ENCODE data around the gene IL33.

The IL33 gene

DNA sequence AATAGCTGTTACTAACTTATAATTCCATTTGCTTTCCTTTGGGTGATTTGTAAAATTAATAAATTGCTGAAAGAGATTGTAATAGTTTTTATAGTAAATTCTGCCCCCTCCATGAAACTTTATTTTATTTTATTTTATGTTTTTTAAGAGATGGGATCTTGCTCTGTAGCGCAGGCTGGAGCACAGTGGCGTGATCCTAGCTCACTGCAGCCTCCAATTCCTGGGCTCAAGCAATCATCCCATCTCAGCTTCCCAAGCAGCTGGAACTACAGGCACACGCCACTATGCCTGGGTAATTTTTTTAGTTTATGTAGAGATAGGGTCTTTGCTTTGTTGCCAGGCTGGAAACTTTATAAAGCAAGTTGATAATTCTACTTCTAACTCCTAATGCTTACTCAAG is 395 bp downstream of the IL33 start:
- TF ChIP-seq, protein P1, sequence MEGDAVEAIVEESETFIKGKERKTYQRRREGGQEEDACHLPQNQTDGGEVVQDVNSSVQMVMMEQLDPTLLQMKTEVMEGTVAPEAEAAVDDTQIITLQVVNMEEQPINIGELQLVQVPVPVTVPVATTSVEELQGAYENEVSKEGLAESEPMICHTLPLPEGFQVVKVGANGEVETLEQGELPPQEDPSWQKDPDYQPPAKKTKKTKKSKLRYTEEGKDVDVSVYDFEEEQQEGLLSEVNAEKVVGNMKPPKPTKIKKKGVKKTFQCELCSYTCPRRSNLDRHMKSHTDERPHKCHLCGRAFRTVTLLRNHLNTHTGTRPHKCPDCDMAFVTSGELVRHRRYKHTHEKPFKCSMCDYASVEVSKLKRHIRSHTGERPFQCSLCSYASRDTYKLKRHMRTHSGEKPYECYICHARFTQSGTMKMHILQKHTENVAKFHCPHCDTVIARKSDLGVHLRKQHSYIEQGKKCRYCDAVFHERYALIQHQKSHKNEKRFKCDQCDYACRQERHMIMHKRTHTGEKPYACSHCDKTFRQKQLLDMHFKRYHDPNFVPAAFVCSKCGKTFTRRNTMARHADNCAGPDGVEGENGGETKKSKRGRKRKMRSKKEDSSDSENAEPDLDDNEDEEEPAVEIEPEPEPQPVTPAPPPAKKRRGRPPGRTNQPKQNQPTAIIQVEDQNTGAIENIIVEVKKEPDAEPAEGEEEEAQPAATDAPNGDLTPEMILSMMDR (IDR thresholded peaks at IDR 0.05; ENCODE audit: extremely low read depth, missing control alignments) = no peak
- no peak for DNase-seq (ENCODE audit: low spot score)

DNA sequence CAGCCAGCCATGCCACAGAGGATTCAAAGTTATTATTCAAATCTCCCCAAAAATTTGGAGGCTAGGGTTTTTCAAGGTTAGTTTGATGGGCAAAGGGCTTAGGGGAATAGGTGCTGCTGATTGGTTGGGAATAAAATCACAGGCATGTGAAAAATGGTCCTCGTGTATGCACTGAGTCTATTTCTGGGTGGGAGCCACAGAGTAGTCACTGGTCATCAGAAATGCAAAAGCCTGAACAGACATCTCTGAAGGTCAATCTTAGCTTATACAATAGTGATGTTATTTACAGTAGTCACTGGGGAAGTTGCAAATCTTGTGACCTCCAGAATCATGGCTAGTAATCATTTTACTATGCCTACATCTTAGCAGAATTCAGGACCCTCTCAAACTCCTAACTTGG is 1.3 kb downstream of the IL33 start:
- TF ChIP-seq, protein P1 (IDR thresholded peaks at IDR 0.05; ENCODE audit: extremely low read depth, missing control alignments) = no peak
- DNase-seq (ENCODE audit: low spot score) = no peak

DNA sequence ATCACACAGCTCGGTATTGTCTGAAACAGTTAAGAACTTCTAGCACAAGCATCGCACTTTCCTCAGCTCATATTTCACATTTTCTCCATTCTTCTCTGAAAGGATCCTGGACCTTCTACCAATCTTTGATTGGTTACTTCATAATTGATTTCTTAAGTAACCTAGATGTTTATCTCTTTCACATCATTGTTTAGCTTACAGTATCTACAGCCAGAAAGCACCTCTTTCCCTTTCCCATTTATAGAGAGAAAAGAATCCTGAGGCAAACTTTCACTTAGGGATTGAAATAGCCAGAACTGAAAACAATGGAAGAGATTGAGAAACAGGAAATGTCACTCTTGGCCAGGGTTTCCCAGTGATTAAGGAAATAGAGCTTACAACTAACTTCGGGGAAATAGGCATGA is 2.5 kb downstream of the IL33 start:
- DNase-seq (ENCODE audit: low spot score) = no peak
- TF ChIP-seq, protein P1 (IDR thresholded peaks at IDR 0.05; ENCODE audit: extremely low read depth, missing control alignments) = no peak

- DNase-seq (ENCODE audit: low spot score) = no peak
- TF ChIP-seq, protein P1 (IDR thresholded peaks at IDR 0.05; ENCODE audit: extremely low read depth, missing control alignments) = no peak
Observed at GRCh38 chr9:6219040-6219439, 3.4 kb downstream of the IL33 start.

- DNase-seq (ENCODE audit: low spot score) = no peak
- TF ChIP-seq, protein P1 (IDR thresholded peaks at IDR 0.05; ENCODE audit: extremely low read depth, missing control alignments) = no peak
Observed at GRCh38 chr9:6219981-6220380, 4.4 kb downstream of the IL33 start.

- TF ChIP-seq, protein P1 (IDR thresholded peaks at IDR 0.05; ENCODE audit: extremely low read depth, missing control alignments) = no peak
- DNase-seq (ENCODE audit: low spot score) = no peak
Observed at GRCh38 chr9:6224393-6225154, 9.0 kb downstream of the IL33 start.

DNA sequence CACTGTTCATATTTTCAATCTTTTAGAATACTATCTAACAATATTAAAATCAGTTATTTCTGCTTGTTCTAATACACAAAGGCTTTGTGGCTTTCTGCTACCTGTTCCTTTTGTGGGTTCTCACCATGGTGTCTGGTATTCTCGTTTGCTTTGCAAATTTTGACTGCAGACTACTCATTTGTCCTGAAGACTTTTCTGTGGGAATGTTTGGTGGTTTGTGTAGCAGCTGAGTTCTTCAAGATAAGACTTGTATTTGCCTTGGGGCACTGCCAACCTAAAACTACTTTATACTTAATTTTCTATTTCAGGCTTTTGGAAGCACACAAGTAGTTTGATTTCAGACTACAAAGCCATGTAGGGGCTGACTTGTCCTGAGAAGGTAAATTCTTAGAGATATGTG is 11.1 kb downstream of the IL33 start:
- DNase-seq (ENCODE audit: low spot score) = no peak
- TF ChIP-seq, protein P1 (IDR thresholded peaks at IDR 0.05; ENCODE audit: extremely low read depth, missing control alignments) = no peak

Data from GM20000 (cell line).